ENCODE results near the gene FAM168A. TPM values are rescaled to one million over a fixed set of nuclear protein-coding genes. Genes with fewer than 3 reads are reported as not detected.
A peak's percentile ranks its signal among the peaks of the same experiment; 100 is the strongest.

FAM168A gene
- total RNA-seq, 2 donors from 2014 or later = 15.2 to 17.2 TPM

DNA sequence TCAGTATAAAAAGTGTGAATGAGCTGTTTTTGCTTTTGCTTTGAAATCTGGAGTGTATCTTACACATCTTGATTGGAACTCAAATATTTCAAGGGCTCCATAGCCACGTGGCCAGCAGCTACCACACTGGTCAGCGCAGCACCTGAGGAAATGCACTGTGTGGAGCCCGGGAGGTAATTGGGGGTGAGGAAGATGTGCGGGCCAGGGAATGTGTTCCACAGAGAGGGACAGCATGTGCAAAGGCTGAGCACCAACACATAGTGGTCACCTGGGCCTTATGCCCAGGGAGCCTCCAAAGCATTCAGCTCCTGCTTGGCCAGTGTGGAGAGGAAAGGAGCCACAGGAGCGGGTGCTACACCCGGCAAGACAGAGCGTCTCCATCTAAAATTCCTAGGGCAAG, 200.9 kb downstream of the FAM168A start:
- Mint-ChIP-seq H3K9me3 (no peaks in the 10 kb centered on the region), H3K27me3 (no peaks in the 10 kb centered on the region), H3K27ac (no peak overlapping the region), H3K36me3 (no peaks in the 10 kb centered on the region), H3K4me3 (no peak overlapping the region), H3K4me1 (ENCODE audit: low read depth in 2 of 2) (peaks cover 0 to 15% of the 10 kb centered on the region in 2 donors)
- ATAC-seq = no peak
- no peak for DNase-seq (ENCODE audit: low spot score)

DNA sequence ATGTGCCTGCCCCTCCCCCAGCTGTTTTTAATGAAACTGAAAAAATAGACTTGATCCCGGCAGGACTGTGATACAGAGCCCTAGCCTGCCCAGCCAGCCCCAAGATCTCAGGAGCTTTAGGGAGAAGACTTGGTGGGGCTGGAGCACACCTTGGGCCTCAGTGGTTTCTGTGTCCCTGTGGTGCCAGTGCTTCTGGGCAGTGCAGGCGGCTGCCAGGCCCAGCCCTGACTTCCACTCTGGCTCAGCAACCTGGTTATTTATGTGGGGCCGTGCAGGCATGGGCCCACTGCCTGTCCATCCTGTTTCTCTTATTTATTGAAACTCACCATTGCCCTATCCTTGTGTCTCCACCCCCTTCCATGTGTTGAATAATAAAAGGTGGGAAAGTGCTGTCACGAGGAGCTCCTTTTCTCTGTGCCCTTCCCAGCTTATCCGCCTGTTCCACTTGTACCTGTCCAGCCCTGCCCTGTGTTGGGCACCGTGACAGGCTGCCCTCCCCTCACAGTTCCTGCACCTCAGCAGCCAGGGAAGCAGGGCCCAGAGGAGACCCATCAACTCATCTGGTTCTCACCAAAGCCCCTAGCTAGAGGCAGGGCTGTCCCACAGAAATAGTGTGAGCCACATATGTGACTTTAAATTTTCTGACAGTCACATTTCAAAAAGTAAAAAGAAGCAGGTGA, 201.5 kb downstream of the FAM168A start:
- H3K9me3 Mint-ChIP-seq = no peaks in the 10 kb centered on the region
- no peak overlapping the region for H3K4me3 Mint-ChIP-seq
- H3K27me3 Mint-ChIP-seq = no peaks in the 10 kb centered on the region
- DNase-seq (ENCODE audit: low spot score) (no peak), ATAC-seq (no peak)
- H3K27ac Mint-ChIP-seq = no peak overlapping the region
- no peaks in the 10 kb centered on the region for H3K36me3 Mint-ChIP-seq
- peaks cover 0 to 15% of the 10 kb centered on the region in 2 donors for H3K4me1 Mint-ChIP-seq (ENCODE audit: low read depth in 2 of 2)

DNA sequence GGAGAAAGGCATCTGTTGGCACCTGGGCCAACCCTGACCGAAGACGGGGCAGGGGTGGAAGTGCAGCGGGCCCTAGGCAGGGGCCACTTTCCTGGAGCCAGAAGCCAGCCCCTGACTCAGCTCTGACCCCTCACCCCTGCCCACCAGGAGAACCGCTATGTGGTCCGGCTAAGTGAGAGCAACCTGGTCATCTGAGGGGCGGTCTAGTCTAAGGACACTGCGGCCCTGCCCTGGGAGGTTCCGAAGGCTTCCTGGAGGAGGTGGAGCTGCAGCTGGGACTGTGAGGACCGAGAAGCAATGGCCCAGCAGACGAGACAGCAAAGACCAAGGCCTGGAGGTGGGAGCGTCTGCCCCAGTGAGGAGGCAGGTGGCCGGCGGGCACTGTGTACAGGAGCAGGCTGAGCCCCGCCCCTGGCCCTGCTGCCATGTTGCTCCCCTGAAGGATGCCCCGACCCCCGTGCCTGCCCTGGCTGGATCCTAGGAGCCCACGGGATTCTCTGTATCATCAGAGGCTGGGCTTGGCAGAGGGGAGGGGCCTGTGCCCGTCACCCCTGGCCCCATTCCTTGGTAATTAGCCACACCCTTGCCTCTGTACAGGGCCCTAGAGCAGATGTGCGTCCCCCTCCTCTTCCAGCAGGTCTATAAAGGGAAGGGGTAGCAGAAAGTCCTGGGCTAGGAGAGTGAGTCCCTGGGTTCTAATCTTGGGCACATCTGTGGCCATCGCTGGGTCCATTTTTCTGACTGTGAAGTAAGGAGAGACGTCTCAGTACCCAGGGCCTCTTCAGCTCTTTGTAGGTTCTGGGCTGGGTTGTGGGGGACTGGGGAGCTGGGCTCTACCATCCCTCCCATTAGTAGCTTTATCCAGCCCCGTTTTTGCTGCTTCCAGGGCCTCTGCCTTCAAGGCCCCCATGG, 202.4 kb downstream of the FAM168A start:
- DNase-seq (ENCODE audit: low spot score) = no peak
- H3K9me3 Mint-ChIP-seq = no peaks in the 10 kb centered on the region
- H3K4me1 Mint-ChIP-seq (ENCODE audit: low read depth in 2 of 2) = peaks cover 0 to 12% of the 10 kb centered on the region in 2 donors
- H3K27ac Mint-ChIP-seq = no peak overlapping the region
- ATAC-seq = no peak
- H3K27me3 Mint-ChIP-seq = no peaks in the 10 kb centered on the region
- H3K4me3 Mint-ChIP-seq = no peak overlapping the region
- H3K36me3 Mint-ChIP-seq = no peaks in the 10 kb centered on the region

DNA sequence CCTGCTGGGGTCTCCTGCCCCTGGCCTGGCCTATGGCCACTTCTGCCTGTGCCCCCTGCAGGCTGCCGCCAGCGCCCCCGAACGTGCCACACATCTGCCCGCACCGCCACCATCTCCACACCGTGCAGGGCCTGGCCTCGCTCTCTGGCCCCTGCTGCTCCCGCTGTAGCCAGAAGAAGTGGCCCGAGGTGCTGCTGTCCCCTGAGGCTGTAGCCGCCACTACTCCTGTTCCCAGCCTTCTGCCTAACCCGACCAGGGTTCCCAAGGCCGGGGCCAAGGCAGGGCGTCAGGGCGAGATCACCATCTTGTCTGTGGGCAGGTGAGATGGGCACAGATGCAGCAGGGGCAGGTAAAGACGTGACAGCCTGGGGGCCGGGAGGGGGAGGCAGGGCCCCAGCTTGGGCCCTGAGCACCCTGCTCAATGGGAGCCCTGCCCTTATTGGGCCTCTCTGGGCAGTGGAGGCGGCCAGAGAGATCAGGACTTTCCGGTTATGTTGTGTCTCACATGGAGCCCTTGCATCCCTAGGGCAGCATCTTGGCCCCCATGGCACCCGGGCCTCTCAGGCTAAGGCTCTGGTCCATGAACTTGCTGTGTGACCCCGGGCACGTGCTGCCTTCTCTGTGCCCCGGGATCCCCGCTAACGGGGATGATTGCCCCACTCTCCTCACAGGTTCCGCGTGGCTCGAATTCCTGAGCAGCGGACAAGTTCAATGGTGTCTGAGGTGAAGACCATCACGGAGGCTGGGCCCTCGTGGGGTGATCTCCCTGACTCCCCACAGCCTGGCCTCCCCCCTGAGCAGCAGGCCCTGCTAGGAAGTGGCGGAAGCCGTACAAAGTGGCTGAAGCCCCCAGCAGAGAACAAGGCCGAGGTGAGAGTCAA, 203.3 kb downstream of the FAM168A start:
- H3K4me3 Mint-ChIP-seq = no peak overlapping the region
- no peaks in the 10 kb centered on the region for H3K9me3 Mint-ChIP-seq
- no peaks in the 10 kb centered on the region for H3K36me3 Mint-ChIP-seq
- no peak overlapping the region for H3K27ac Mint-ChIP-seq
- no peaks in the 10 kb centered on the region for H3K27me3 Mint-ChIP-seq
- peaks cover 4 to 16% of the 10 kb centered on the region in 2 donors for H3K4me1 Mint-ChIP-seq (ENCODE audit: low read depth in 2 of 2)
- DNase-seq (ENCODE audit: low spot score) = no peak
- ATAC-seq = no peak

DNA sequence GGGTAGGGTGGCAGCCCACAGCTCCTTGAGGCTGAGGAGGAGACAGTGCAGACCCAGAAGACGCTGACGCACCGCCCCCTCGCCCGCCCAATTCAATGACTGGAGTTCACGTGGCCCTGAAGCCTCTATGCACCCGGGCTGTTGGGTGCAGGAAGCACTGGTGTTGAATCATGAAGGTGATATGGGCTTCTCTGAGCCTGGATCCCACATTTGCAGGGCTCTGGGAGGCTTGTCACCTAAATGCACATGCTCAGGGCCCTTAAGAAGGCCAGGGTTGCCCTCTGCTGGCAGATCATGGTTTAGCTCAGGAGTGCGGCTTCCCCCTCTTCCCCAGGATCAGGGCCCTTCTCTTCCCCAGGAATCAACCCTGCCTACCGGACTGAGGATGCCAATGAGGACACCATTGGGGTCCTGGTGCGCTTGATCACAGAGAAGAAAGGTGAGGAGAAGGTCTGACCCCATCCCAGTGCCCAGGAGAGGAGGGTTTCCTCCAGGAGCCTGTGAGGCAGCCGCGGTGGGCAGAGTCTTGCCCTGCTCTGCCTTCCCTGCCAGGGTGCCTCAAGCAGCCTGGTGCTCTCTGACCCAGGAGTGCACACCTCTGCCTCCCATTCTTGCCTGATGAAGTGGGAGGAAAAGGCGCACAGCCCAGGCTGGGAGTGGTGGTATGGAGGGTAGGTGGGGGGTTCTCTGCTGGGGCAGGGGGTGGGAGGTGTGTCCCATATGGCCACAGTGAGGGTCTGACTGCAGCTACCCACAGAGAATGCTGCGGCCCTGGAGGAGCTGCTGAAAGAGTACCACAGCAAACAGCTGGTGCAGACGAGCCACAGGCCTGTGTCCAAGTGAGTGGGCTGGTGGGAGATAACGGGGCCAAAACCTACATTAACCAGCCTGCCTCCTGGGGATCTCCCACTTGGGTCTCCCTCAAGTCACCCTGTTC, 204.2 kb downstream of the FAM168A start:
- H3K9me3 Mint-ChIP-seq = no peaks in the 10 kb centered on the region
- H3K4me3 Mint-ChIP-seq = no peak overlapping the region
- ATAC-seq (peak; percentile 45 to 66), DNase-seq (ENCODE audit: low spot score) (no peak)
- H3K36me3 Mint-ChIP-seq = no peaks in the 10 kb centered on the region
- H3K4me1 Mint-ChIP-seq (ENCODE audit: low read depth in 2 of 2) = peaks cover 6 to 15% of the 10 kb centered on the region in 2 donors
- no peaks in the 10 kb centered on the region for H3K27me3 Mint-ChIP-seq
- no peak overlapping the region for H3K27ac Mint-ChIP-seq

DNA sequence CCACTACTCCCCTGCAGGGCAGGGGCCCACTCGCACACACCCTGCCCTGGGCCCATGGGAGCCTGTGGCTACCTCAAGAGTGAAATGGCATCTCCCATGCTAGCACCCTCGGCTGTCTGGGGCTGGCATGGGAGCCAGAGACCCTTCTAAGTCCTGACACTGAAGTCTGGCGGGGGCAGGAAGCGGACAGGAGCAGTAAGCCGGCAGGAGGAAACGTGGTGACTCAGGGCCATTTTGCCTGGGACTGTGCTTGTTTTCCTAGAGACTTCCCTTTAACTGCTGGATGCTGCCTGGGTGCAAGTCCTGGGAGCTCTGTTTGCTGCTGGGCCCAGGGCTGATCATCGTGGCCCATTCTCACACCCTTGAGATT, 204.9 kb downstream of the FAM168A start:
- Mint-ChIP-seq H3K27me3 (no peaks in the 10 kb centered on the region), H3K36me3 (no peaks in the 10 kb centered on the region), H3K4me3 (no peak overlapping the region), H3K27ac (no peak overlapping the region), H3K9me3 (no peaks in the 10 kb centered on the region), H3K4me1 (ENCODE audit: low read depth in 2 of 2) (peaks cover 10 to 19% of the 10 kb centered on the region in 2 donors)
- no peak for DNase-seq (ENCODE audit: low spot score)
- ATAC-seq = no peak

DNA sequence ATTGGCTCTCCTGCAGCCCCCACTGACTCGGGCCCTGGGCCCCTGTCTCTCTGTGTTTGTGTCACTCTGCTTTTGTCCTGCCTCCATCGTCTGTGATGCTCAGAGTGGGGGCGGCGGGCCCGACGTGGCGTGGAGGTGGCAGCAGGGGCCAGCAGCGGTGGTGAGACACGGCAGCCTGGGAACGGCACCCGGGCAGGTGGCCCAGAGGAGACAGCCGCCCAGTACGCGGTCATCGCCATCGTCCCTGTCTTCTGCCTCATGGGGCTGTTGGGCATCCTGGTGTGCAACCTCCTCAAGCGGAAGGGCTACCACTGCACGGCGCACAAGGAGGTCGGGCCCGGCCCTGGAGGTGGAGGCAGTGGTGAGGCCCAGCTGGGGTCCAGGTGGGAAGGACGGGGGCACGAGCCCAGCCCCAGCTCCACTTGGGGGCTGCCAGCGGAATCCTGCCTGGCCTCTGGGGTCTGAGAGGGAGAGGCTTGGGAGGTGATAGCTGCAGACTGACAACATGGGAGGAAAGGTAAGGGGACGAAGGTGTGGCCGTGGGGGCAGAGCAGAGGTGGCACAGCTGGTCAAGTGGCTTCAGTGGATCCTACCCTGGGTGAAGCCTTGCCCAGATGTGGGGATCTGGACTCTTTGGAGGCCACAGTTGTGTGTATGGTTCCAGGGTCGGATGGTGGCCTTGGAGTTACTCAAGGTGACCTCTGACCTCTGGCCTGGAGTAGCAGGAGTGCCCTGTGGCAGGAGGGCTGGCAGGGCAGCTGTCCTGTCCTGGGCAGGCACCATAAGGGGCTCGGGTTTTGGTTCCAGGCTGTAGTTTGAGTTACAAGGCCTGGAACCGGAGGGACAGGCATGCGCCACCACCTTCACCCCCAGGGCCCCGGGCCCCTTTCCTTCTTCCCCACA, 205.6 kb downstream of the FAM168A start:
- Mint-ChIP-seq H3K4me3 (no peak overlapping the region), H3K9me3 (no peaks in the 10 kb centered on the region), H3K27ac (no peak overlapping the region), H3K36me3 (no peaks in the 10 kb centered on the region), H3K27me3 (no peaks in the 10 kb centered on the region), H3K4me1 (ENCODE audit: low read depth in 2 of 2) (peaks cover 13 to 21% of the 10 kb centered on the region in 2 donors)
- DNase-seq (ENCODE audit: low spot score) (no peak), ATAC-seq (no peak)

DNA sequence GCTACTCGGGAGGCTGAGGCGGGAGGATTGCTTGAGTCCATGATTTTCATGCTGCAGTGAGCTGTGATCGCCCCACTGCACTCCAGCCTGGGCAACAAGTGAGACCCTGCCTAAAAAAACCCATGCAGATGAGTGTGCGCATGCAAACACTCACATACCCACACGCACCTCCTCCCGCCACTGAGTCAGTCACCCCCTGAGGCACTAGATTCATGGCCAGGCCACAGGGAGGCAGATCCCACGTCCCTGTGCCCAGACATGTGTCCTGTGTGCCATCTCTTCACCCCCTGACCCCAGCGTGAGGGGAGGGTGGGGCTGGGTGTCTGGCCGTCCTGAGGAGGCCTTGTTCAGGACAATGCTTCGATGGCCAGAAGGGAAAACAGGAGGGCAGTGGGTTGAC, 206.2 kb downstream of the FAM168A start:
- Mint-ChIP-seq H3K4me1 (ENCODE audit: low read depth in 2 of 2) (peaks cover 13 to 23% of the 10 kb centered on the region in 2 donors), H3K36me3 (no peaks in the 10 kb centered on the region)
- no peak for ATAC-seq

DNA sequence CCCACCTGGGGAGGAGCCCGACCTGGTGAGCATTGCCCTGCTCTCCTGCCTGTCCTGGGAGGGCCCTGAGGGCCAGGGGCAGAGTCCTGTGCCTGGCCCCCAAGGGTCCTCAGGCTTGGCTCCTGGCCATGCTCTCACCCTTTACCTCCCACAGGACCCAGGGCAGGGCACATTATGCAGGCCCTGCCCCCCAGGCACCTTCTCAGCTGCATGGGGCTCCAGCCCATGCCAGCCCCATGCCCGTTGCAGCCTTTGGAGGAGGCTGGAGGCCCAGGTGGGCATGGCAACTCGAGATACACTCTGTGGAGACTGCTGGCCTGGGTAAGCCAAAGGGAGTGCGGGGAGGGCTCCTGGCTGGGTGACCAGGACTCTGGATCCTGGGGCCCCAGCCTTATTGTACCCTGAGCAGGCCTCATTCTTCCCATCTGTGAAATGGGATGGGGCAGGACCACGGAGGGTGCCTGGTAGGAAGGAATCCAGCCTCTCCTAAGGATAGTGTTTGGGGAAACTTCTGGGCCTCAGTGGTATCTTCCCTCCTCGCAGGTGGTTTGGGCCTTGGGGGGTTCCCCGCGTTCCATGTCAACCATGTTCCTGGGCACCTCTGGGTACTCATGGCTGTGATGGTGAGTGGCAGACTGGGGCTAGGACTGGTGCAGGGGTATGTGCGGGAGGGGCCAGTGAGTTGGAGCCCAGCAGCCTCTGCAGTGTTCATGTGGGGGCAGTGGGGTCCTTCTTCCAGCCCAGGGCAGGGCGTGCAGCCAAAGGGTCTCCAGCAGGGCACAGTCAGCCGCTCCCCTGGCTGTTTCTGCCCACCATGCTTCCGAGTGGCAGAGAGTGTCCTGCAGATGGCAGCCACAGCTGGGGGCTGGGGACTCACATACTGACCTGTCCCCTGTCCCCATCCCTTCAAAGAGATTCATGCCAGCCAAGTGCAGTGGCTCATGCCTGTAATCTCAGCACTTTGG, 207.0 kb downstream of the FAM168A start:
- Mint-ChIP-seq H3K27ac (no peak overlapping the region), H3K36me3 (no peaks in the 10 kb centered on the region), H3K9me3 (no peaks in the 10 kb centered on the region), H3K27me3 (no peaks in the 10 kb centered on the region), H3K4me1 (ENCODE audit: low read depth in 2 of 2) (peaks cover 13 to 28% of the 10 kb centered on the region in 2 donors), H3K4me3 (no peak overlapping the region)
- ATAC-seq = no peak
- DNase-seq (ENCODE audit: low spot score) = no peak

More for the DNA sequence above, 206.2 kb downstream of the FAM168A start:
- no peak overlapping the region for H3K4me3 Mint-ChIP-seq
- H3K27me3 Mint-ChIP-seq = no peaks in the 10 kb centered on the region
- no peaks in the 10 kb centered on the region for H3K9me3 Mint-ChIP-seq
- H3K27ac Mint-ChIP-seq = no peak overlapping the region
- no peak for DNase-seq (ENCODE audit: low spot score)

DNA sequence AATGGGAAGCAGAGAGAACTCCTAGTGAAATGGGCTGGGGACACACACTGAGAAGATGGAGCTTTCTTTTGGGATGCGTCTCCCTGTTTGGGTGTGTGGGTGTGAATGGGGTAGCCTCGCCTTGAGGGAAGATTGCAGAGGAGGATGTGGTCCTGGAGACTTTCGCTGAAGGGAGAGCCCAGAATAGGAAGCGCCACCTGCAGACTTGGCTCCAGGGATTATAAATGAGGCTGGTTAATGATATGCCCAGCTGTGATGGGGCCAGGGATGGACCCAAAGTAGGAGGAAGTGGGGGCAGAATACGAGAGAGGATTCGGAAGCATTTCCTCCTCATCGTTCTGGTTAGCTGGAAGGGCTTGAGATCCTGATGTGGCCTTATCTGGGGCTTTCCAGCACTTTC, 208.0 kb downstream of the FAM168A start:
- Mint-ChIP-seq H3K27ac (peak overlapping the region in 1 of 2 donors; percentile 13), H3K4me3 (no peak overlapping the region), H3K4me1 (ENCODE audit: low read depth in 2 of 2) (peaks cover 21 to 34% of the 10 kb centered on the region in 2 donors), H3K9me3 (no peaks in the 10 kb centered on the region), H3K36me3 (no peaks in the 10 kb centered on the region), H3K27me3 (no peaks in the 10 kb centered on the region)
- ATAC-seq = no peak
- DNase-seq (ENCODE audit: low spot score) = no peak

DNA sequence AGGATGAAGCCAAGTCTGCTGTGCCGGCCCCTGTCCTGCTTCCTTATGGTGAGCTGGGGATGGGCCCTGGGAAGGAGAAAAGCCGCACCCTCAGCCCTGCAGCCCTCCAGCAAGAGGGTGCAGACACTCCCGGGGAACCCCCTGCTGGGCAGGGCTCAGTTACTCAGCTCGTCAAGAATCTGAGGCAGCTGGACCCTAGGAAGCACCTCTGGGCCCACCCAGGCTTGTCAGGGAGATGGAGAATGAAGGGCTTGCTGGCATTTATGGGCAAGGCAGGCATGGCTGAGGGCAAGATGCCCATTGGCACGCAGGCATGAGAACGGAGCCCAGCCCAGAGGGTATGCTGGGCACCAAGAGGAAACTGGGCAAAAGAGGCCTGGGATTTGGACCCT, 208.8 kb downstream of the FAM168A start:
- H3K27me3 Mint-ChIP-seq = no peaks in the 10 kb centered on the region
- H3K4me1 Mint-ChIP-seq (ENCODE audit: low read depth in 2 of 2) = peaks cover 26 to 42% of the 10 kb centered on the region in 2 donors
- no peak overlapping the region for H3K27ac Mint-ChIP-seq
- ATAC-seq (no peak), DNase-seq (ENCODE audit: low spot score) (no peak)
- no peaks in the 10 kb centered on the region for H3K9me3 Mint-ChIP-seq
- H3K4me3 Mint-ChIP-seq = no peak overlapping the region
- H3K36me3 Mint-ChIP-seq = no peaks in the 10 kb centered on the region

Data from natural killer cell treated with Interleukin-12 subunit alpha and Interleukin-12 subunit beta and Interleukin-15 and Interleukin-18, amount 100 ng/mL, for 72 hours (primary cell).